Keratinocyte (primary cell): ENCODE measurements around the gene COL25A1. TPM values are rescaled to one million over a fixed set of nuclear protein-coding genes. Genes with fewer than 3 reads are reported as not detected.

Experiments
- DNase-seq: peaks from one replicate; pipeline ENCODE4 v3.0.0-alpha.2; 2011; ENCODE audit warnings: low read depth, missing footprints, low spot score
- FAIRE-seq: peaks from 2 replicates; lab custom pipeline; 2011; peaks lifted over from hg19 to GRCh38; lab: Jason Lieb, UNC
- H2AFZ ChIP-seq: 2 replicates; pipeline ENCODE4 v1.6.0; 2012; ENCODE audit warnings: low read length, control low read depth, inconsistent platforms; ENCODE audit not compliant: control insufficient read depth
- H3K27ac ChIP-seq: 2 replicates; pipeline ENCODE4 v1.5.1; 2011; ENCODE audit warnings: low read length; ENCODE audit not compliant: control insufficient read depth, insufficient read depth
- H3K27me3 ChIP-seq: 3 replicates; pipeline ENCODE4 v1.6.0; 2011; ENCODE audit warnings: low read length; ENCODE audit not compliant: control insufficient read depth, insufficient read depth; ENCODE audit errors: extremely low read depth
- H3K36me3 ChIP-seq, 2 experiments: 2 replicates in 1 of 2; 3 replicates in 1 of 2; pipeline ENCODE4 v1.5.1; 2011; ENCODE audit warnings: low read length in 2 of 2, mild to moderate bottlenecking in 1 of 2; ENCODE audit not compliant: control insufficient read depth in 2 of 2, insufficient read depth in 2 of 2; ENCODE audit errors: extremely low read depth in 1 of 2
- H3K4me1 ChIP-seq: 3 replicates; pipeline ENCODE4 v1.5.1; 2011; ENCODE audit warnings: low read length; ENCODE audit not compliant: control insufficient read depth, insufficient read depth; ENCODE audit errors: extremely low read depth
- H3K4me2 ChIP-seq: 3 replicates; pipeline ENCODE4 v1.6.0; 2011; ENCODE audit warnings: low read depth, low read length; ENCODE audit not compliant: control insufficient read depth, insufficient read depth; ENCODE audit errors: extremely low read depth
- H3K4me3 ChIP-seq, 3 experiments: fragments of 200-600 bp in 1 of 3; sonication (generic) in 1 of 3; 2 replicates in 2 of 3; 3 replicates in 1 of 3; pipeline ENCODE4 v1.5.1; 2011 to 2016; ENCODE audit warnings: low read length in 3 of 3, mild to moderate bottlenecking in 3 of 3, control low read depth in 2 of 3, inconsistent platforms in 1 of 3, low read depth in 1 of 3, mixed read lengths in 1 of 3, mixed run types in 1 of 3, moderate library complexity in 1 of 3; ENCODE audit not compliant: control insufficient read depth in 2 of 3, insufficient read depth in 2 of 3; ENCODE audit errors: extremely low read depth in 1 of 3
- H3K79me2 ChIP-seq: 2 replicates; pipeline ENCODE4 v1.6.0; 2012; ENCODE audit warnings: low read length; ENCODE audit not compliant: control insufficient read depth, insufficient read depth
- H3K9ac ChIP-seq: 3 replicates; pipeline ENCODE4 v1.6.0; 2011; ENCODE audit warnings: low read length; ENCODE audit not compliant: control insufficient read depth, insufficient read depth; ENCODE audit errors: extremely low read depth
- H3K9me1 ChIP-seq: 3 replicates; pipeline ENCODE4 v1.6.0; 2011; ENCODE audit warnings: low read length; ENCODE audit not compliant: control insufficient read depth, insufficient read depth; ENCODE audit errors: extremely low read depth
- H3K9me3 ChIP-seq: 2 replicates; pipeline ENCODE4 v1.5.1; 2012; ENCODE audit warnings: low read depth, low read length; ENCODE audit not compliant: control insufficient read depth
- H4K20me1 ChIP-seq: 3 replicates; pipeline ENCODE4 v1.6.0; 2011; ENCODE audit warnings: low read length; ENCODE audit not compliant: control insufficient read depth, insufficient read depth; ENCODE audit errors: extremely low read depth
- EZH2 ChIP-seq: IDR thresholded peaks from one replicate; pipeline ENCODE4 v1.6.1; 2012; ENCODE audit warnings: inconsistent platforms, mild to moderate bottlenecking, low read length, moderate library complexity
- dilution Hi-C: fragments of 300-500 bp; cut with MboI; formaldehyde crosslinking; loops from one replicate; pipeline ENCODE4 v1.7.0; 2020; ENCODE audit warnings: low sequenced_read_pairs; ENCODE audit not compliant: extremely low pct_ligation_motif_present
- polyA plus RNA-seq, 5 experiments: library from polyadenylated mRNA; depleted of rRNA in 3 of 5; stranded (reverse) in 3 of 5; stranded (forward) in 1 of 5; unstranded in 1 of 5; fragments of >200 nt; gene quantifications; 1 replicate in 1 of 5; 2 replicates in 3 of 5; 3 replicates in 1 of 5; pipeline versions ENCODE4 v1.2.1 to v1.2.3, GENCODE V29; 2011 to 2012; ENCODE audit warnings: missing spikeins in 2 of 5, low read depth in 1 of 5, low replicate concordance in 1 of 5
- TF ChIP-seq, protein P1 (sequence below), 3 experiments: IDR thresholded peaks in 1 of 3; conservative IDR thresholded peaks in 1 of 3; optimal IDR thresholded peaks in 1 of 3; 2 replicates in 2 of 3; 3 replicates in 1 of 3; pipeline versions ENCODE3 to v1.5.1; 2011; ENCODE audit warnings: low read length in 3 of 3, mild to moderate bottlenecking in 3 of 3, moderate library complexity in 2 of 3, control low read depth in 1 of 3, inconsistent platforms in 1 of 3; ENCODE audit not compliant: insufficient read depth in 2 of 3; ENCODE audit errors: extremely low read depth in 1 of 3

The COL25A1 gene
- polyA plus RNA-seq, 1 donor (not counting 4 experiments of a cell fraction or from before 2014, with no cell fraction given), result not detected

GRCh38 chr4:109067508-109068235 lies 234.8 kb downstream of the COL25A1 start:
- FAIRE-seq, result no peak
- no peak overlapping the region for H2AFZ ChIP-seq
- no peak overlapping the region for H3K4me2 ChIP-seq
- no peaks in the 10 kb centered on the region for H3K27me3 ChIP-seq
- H3K4me3 ChIP-seq, result no peak overlapping the region
- no peaks in the 10 kb centered on the region for H3K36me3 ChIP-seq
- H3K27ac ChIP-seq, result no peak overlapping the region
- H3K9me3 ChIP-seq, result no peaks in the 10 kb centered on the region
- H4K20me1 ChIP-seq, result no peaks in the 10 kb centered on the region
- dilution Hi-C loops, result no loop called here
- no peaks in the 10 kb centered on the region for H3K9me1 ChIP-seq
- H3K79me2 ChIP-seq, result no peaks in the 10 kb centered on the region
- TF ChIP-seq, protein P1, sequence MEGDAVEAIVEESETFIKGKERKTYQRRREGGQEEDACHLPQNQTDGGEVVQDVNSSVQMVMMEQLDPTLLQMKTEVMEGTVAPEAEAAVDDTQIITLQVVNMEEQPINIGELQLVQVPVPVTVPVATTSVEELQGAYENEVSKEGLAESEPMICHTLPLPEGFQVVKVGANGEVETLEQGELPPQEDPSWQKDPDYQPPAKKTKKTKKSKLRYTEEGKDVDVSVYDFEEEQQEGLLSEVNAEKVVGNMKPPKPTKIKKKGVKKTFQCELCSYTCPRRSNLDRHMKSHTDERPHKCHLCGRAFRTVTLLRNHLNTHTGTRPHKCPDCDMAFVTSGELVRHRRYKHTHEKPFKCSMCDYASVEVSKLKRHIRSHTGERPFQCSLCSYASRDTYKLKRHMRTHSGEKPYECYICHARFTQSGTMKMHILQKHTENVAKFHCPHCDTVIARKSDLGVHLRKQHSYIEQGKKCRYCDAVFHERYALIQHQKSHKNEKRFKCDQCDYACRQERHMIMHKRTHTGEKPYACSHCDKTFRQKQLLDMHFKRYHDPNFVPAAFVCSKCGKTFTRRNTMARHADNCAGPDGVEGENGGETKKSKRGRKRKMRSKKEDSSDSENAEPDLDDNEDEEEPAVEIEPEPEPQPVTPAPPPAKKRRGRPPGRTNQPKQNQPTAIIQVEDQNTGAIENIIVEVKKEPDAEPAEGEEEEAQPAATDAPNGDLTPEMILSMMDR (optimal IDR thresholded peaks at IDR 0.05 in 1 of 3, IDR thresholded peaks at IDR 0.05 in 1 of 3, conservative IDR thresholded peaks at IDR 0.05 in 1 of 3; ENCODE audit: extremely low read depth in 1 of 3, insufficient read depth in 2 of 3, low read length in 3 of 3), result no peak
- TF ChIP-seq EZH2, result no peak
- H3K9ac ChIP-seq, result no peak overlapping the region
- H3K4me1 ChIP-seq, result no peaks in the 10 kb centered on the region
- no peak for DNase-seq

DNA sequence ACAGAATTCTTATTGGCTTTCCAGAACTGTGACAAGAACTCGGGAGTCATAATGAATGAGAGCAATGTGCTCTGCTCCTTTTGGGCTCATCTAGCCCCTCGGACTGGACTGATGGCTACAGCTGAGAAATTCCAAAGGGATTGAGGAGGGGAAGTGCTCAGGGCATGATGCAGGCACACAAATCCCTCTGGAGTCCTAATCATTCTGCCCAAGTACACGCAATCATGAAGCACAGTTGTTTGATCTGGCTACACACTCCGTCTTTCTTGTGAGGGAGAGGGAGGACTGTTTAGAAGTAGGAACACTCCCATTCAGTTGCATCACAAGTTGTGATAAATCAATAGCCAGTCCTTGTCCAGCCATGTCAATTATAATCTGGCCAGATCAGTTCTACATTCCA lies 237.5 kb downstream of the COL25A1 start:
- H3K36me3 ChIP-seq, result no peaks in the 10 kb centered on the region
- no peaks in the 10 kb centered on the region for H3K9me1 ChIP-seq
- H3K4me2 ChIP-seq, result no peak overlapping the region
- no peaks in the 10 kb centered on the region for H3K9me3 ChIP-seq
- no peaks in the 10 kb centered on the region for H4K20me1 ChIP-seq
- H2AFZ ChIP-seq, result no peak overlapping the region
- H3K4me1 ChIP-seq, result no peaks in the 10 kb centered on the region
- H3K79me2 ChIP-seq, result no peaks in the 10 kb centered on the region
- DNase-seq (no peak), FAIRE-seq (no peak)
- no peak overlapping the region for H3K9ac ChIP-seq
- dilution Hi-C loops, result no loop called here
- H3K4me3 ChIP-seq, result no peak overlapping the region
- no peaks in the 10 kb centered on the region for H3K27me3 ChIP-seq
- no peak for TF ChIP-seq EZH2
- TF ChIP-seq, protein P1 (optimal IDR thresholded peaks at IDR 0.05 in 1 of 3, IDR thresholded peaks at IDR 0.05 in 1 of 3, conservative IDR thresholded peaks at IDR 0.05 in 1 of 3; ENCODE audit: extremely low read depth in 1 of 3, insufficient read depth in 2 of 3, low read length in 3 of 3), result no peak
- H3K27ac ChIP-seq, result no peak overlapping the region
